H1 (cell line): ENCODE measurements around the gene MAST2.

ENCODE experiments used
- CTCF ChIP-seq, 3 experiments: IDR thresholded peaks; 1 replicate in 2 of 3; 2 replicates in 1 of 3; pipeline versions ENCODE4 v1.5.1 to v1.6.1; 2011; ENCODE audit warnings: low read length in 3 of 3, mild to moderate bottlenecking in 3 of 3, inconsistent platforms in 2 of 3, low read depth in 1 of 3, moderate library complexity in 1 of 3; ENCODE audit not compliant: insufficient read depth in 1 of 3; ENCODE audit errors: control extremely low read depth in 1 of 3
- MAFK ChIP-seq: IDR thresholded peaks from 2 replicates; pipeline ENCODE4 v1.6.1; 2012; ENCODE audit warnings: low read depth, mild to moderate bottlenecking, improper control_type of control experiment, low read length
- POLR2A ChIP-seq, 2 experiments: IDR thresholded peaks; 1 replicate in 1 of 2; 2 replicates in 1 of 2; pipeline ENCODE4 v1.6.1; 2011; ENCODE audit warnings: low read depth in 2 of 2, low read length in 2 of 2, mild to moderate bottlenecking in 2 of 2; ENCODE audit errors: control extremely low read depth in 1 of 2
- SP2 ChIP-seq: IDR thresholded peaks from 2 replicates; pipeline ENCODE4 v1.6.1; 2012; ENCODE audit warnings: mild to moderate bottlenecking, low read length, inconsistent platforms
- ZNF274 ChIP-seq: IDR thresholded peaks from 2 replicates; pipeline ENCODE4 v1.7.0; 2012; ENCODE audit warnings: low read length, borderline replicate concordance; ENCODE audit errors: extremely low read depth
- TF ChIP-seq, protein P1 (sequence below): IDR thresholded peaks from 2 replicates; pipeline ENCODE4 v1.6.1; 2011; ENCODE audit warnings: low read length, improper control_type of control experiment

DNA sequence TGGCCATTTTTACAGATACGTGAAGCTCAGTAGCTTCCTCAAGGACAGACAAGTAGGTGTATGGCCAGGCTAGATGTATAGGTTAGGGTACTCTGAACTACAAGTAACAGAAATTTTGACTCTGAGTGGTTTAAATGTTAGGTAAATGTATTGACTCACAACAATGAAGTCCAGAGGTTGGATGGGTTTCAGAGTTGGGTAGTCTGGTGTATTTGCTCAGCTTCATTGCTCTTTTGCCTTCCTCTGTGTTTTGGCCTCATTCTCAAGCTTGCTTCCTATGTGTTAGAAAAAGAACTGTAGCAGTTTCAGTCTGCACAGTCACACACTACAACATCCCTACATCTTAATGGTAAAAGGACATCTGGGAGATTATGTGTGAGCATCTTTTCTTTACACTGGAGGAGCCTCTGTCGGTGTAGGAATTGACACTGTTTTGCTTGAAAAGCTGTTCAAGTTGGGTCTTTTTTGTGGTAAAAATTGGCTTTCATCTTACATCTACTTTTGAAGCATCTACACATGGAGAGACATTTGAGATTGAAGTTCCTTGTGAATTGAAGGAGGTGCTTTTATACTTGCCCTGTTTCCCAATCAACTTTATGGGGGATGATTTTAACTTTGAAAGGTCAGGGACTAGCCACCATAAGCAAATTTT, 64.4 kb downstream of the MAST2 start:
- TF ChIP-seq SP2 (no peak), ZNF274 (no peak), CTCF (IDR thresholded peaks at IDR 0.05; ENCODE audit: control extremely low read depth in 1 of 3, insufficient read depth in 1 of 3, low read depth in 1 of 3, low read length in 3 of 3) (no peak), MAFK (no peak), POLR2A (IDR thresholded peaks at IDR 0.05; ENCODE audit: control extremely low read depth in 1 of 2, low read depth in 2 of 2, low read length in 2 of 2) (no peak)
- TF ChIP-seq, protein P1, sequence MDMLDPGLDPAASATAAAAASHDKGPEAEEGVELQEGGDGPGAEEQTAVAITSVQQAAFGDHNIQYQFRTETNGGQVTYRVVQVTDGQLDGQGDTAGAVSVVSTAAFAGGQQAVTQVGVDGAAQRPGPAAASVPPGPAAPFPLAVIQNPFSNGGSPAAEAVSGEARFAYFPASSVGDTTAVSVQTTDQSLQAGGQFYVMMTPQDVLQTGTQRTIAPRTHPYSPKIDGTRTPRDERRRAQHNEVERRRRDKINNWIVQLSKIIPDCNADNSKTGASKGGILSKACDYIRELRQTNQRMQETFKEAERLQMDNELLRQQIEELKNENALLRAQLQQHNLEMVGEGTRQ, result no peak
